ENCODE data around the gene HS6ST1. TPM values are rescaled to one million over a fixed set of nuclear protein-coding genes. Genes with fewer than 3 reads are reported as not detected.
"Not testable (repeated sequence)": the region's sequence is repeated elsewhere in the genome, so short reads cannot be mapped to it uniquely, and the experiment has no call there.

Gene HS6ST1
- total RNA-seq, 2 experiments from 2014 or later: 7.1 to 8.7 TPM

DNA sequence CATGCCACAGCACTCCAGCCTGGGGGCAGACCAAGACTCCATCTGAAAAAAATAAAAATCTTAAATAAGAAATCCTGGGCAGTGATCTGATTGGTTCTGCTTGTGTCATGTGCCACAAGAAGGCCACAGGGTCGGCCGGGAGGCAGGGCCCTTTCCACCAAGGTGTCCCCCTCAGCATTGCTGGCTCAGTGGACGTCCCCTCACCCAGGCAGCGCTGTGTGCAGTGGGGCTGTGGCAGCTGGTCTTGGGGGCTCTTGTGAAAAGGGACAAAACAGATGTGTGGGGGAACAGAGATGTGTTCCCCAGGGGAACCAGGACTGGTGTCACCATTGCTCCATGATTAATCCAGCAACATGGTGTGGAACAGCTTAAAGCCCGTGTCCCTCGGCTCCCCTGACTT, 60.5 kb downstream of the HS6ST1 start:
- TF ChIP-seq, protein P1, sequence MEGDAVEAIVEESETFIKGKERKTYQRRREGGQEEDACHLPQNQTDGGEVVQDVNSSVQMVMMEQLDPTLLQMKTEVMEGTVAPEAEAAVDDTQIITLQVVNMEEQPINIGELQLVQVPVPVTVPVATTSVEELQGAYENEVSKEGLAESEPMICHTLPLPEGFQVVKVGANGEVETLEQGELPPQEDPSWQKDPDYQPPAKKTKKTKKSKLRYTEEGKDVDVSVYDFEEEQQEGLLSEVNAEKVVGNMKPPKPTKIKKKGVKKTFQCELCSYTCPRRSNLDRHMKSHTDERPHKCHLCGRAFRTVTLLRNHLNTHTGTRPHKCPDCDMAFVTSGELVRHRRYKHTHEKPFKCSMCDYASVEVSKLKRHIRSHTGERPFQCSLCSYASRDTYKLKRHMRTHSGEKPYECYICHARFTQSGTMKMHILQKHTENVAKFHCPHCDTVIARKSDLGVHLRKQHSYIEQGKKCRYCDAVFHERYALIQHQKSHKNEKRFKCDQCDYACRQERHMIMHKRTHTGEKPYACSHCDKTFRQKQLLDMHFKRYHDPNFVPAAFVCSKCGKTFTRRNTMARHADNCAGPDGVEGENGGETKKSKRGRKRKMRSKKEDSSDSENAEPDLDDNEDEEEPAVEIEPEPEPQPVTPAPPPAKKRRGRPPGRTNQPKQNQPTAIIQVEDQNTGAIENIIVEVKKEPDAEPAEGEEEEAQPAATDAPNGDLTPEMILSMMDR (IDR thresholded peaks at IDR 0.05): no peak
- Mint-ChIP-seq H3K4me1 (ENCODE audit: low read depth) (no peaks in the 10 kb centered on the region), H3K27ac (no peak overlapping the region), H3K4me3 (no peak overlapping the region), H3K27me3 (no peaks in the 10 kb centered on the region), H3K36me3 (ENCODE audit: low read depth) (no peaks in the 10 kb centered on the region), H3K9me3 (no peaks in the 10 kb centered on the region)
- Histone ChIP-seq H3K27ac (ENCODE audit: low read depth in 1 of 2, low read length in 2 of 2) (no peak overlapping the region), H3K9me3 (ENCODE audit: control insufficient read depth in 1 of 2, insufficient read depth in 1 of 2, low read length in 2 of 2) (peaks cover 0 to 25% of the 10 kb centered on the region in 2 experiments), H3K4me3 (ENCODE audit: low read length) (no peak overlapping the region), H3K27me3 (ENCODE audit: control insufficient read depth in 1 of 2, insufficient read depth in 2 of 2, low read length in 2 of 2) (no peaks in the 10 kb centered on the region), H3K36me3 (ENCODE audit: insufficient read depth, low read length) (no peaks in the 10 kb centered on the region), H3K4me1 (ENCODE audit: insufficient read depth, low read length) (no peaks in the 10 kb centered on the region)
- intact Hi-C loops (cut with DNase I, micrococcal nuclease): no loop called here
- CTCF ChIA-PET: no interaction called here
- DNase-seq (peak in 1 of 14 experiments; percentile 17), ATAC-seq (ENCODE audit: poor library complexity) (no peak)
- POLR2A ChIA-PET: no interaction called here

GRCh38 chr2:128252501-128252900, 66.2 kb downstream of the HS6ST1 start:
- Mint-ChIP-seq H3K27me3 (no peaks in the 10 kb centered on the region), H3K27ac (no peak overlapping the region), H3K9me3 (no peaks in the 10 kb centered on the region), H3K4me3 (no peak overlapping the region), H3K4me1 (ENCODE audit: low read depth) (no peaks in the 10 kb centered on the region), H3K36me3 (ENCODE audit: low read depth) (no peaks in the 10 kb centered on the region)
- ATAC-seq (ENCODE audit: poor library complexity) (no peak), DNase-seq (peak in 1 of 14 experiments; percentile 23)
- intact Hi-C loops (cut with DNase I, micrococcal nuclease): no loop called here
- POLR2A ChIA-PET: no interaction called here
- TF ChIP-seq, protein P1 (IDR thresholded peaks at IDR 0.05): no peak
- no peaks in the 10 kb centered on the region for H3K27me3 ChIP-seq (ENCODE audit: control insufficient read depth in 1 of 2, insufficient read depth in 2 of 2, low read length in 2 of 2)
- no peaks in the 10 kb centered on the region for H3K36me3 ChIP-seq (ENCODE audit: insufficient read depth, low read length)
- no peaks in the 10 kb centered on the region for H3K4me1 ChIP-seq (ENCODE audit: insufficient read depth, low read length)
- no peak overlapping the region for H3K4me3 ChIP-seq (ENCODE audit: low read length)
- peaks cover 0 to 3% of the 10 kb centered on the region in 2 experiments for H3K9me3 ChIP-seq (ENCODE audit: control insufficient read depth in 1 of 2, insufficient read depth in 1 of 2, low read length in 2 of 2)
- CTCF ChIA-PET: no interaction called here
- no peak overlapping the region for H3K27ac ChIP-seq (ENCODE audit: low read depth in 1 of 2, low read length in 2 of 2)

- H3K4me1 Mint-ChIP-seq (ENCODE audit: low read depth); H3K36me3 Mint-ChIP-seq (ENCODE audit: low read depth); ATAC-seq (ENCODE audit: poor library complexity); H3K4me3 ChIP-seq (ENCODE audit: low read length); CTCF ChIA-PET; H3K27ac Mint-ChIP-seq; intact Hi-C loops (cut with DNase I, micrococcal nuclease); DNase-seq; H3K36me3 ChIP-seq (ENCODE audit: insufficient read depth, low read length); H3K9me3 Mint-ChIP-seq; H3K4me1 ChIP-seq (ENCODE audit: insufficient read depth, low read length); H3K27me3 ChIP-seq (ENCODE audit: control insufficient read depth in 1 of 2, insufficient read depth in 2 of 2, low read length in 2 of 2); POLR2A ChIA-PET; H3K9me3 ChIP-seq (ENCODE audit: control insufficient read depth in 1 of 2, insufficient read depth in 1 of 2, low read length in 2 of 2); H3K27ac ChIP-seq (ENCODE audit: low read depth in 1 of 2, low read length in 2 of 2); H3K4me3 Mint-ChIP-seq; H3K27me3 Mint-ChIP-seq: not testable (repeated sequence)
These were observed 66.6 kb downstream of the HS6ST1 start for GRCh38 chr2:128252086-128252485.

DNA sequence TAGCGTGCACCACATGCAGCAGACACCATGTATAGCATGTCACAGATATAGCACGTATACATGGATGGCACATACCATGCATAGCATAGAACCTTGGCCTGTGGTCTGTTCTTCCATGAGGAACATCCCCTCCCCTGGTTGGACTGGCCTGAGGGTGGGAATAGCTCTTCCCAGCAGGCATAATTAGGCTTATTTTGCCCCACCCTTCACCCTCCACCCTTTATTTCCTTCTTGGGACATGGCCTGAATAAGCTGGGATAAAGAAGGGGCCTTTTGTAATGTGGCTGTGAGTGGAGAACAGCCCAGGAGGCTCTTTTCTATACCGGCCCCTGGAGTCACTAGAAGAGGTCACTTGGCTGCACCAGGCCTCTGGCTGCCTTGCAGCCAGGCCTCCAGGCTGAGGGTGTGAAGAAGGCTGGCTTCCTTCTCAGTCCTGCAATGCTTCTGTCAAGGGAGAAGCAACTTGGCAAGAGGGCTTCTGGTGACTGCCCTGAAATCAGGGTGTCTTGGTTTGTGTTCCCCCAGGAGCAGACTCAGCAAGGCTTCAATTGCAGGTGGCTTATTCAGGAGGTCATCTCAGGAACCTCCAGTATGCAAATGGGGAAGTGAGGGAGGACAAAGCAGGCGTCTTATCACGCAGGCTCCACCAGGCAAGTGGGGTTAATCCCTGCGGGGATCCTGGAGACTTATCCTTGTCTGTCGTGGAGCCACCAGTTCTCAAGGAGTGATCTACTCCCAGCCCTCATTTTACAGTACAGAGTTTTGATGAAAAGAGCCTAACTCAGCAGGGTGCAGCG, 68.2 kb downstream of the HS6ST1 start:
- no peak overlapping the region for H3K4me3 Mint-ChIP-seq
- Histone ChIP-seq H3K4me1 (ENCODE audit: insufficient read depth, low read length) (no peaks in the 10 kb centered on the region), H3K27ac (ENCODE audit: low read depth in 1 of 2, low read length in 2 of 2) (no peak overlapping the region), H3K9me3 (ENCODE audit: control insufficient read depth in 1 of 2, insufficient read depth in 1 of 2, low read length in 2 of 2) (peaks cover 0 to 3% of the 10 kb centered on the region in 2 experiments), H3K27me3 (ENCODE audit: control insufficient read depth in 1 of 2, insufficient read depth in 2 of 2, low read length in 2 of 2) (no peaks in the 10 kb centered on the region), H3K4me3 (ENCODE audit: low read length) (no peak overlapping the region), H3K36me3 (ENCODE audit: insufficient read depth, low read length) (no peaks in the 10 kb centered on the region)
- no peaks in the 10 kb centered on the region for H3K9me3 Mint-ChIP-seq
- H3K4me1 Mint-ChIP-seq (ENCODE audit: low read depth): peaks cover 17% of the 10 kb centered on the region
- peak in 1 of 14 experiments; percentile 28 for DNase-seq
- ChIA-PET CTCF (no interaction called here), POLR2A (no interaction called here)
- TF ChIP-seq, protein P1 (IDR thresholded peaks at IDR 0.05): no peak
- intact Hi-C loops (cut with DNase I, micrococcal nuclease): no loop called here
- H3K27ac Mint-ChIP-seq: no peak overlapping the region
- no peaks in the 10 kb centered on the region for H3K36me3 Mint-ChIP-seq (ENCODE audit: low read depth)
- no peak for ATAC-seq (ENCODE audit: poor library complexity)
- H3K27me3 Mint-ChIP-seq: no peaks in the 10 kb centered on the region
